ENCODE data around the gene LIMK1.
A peak's percentile ranks its signal among the peaks of the same experiment; 100 is the strongest.

The LIMK1 gene

DNA sequence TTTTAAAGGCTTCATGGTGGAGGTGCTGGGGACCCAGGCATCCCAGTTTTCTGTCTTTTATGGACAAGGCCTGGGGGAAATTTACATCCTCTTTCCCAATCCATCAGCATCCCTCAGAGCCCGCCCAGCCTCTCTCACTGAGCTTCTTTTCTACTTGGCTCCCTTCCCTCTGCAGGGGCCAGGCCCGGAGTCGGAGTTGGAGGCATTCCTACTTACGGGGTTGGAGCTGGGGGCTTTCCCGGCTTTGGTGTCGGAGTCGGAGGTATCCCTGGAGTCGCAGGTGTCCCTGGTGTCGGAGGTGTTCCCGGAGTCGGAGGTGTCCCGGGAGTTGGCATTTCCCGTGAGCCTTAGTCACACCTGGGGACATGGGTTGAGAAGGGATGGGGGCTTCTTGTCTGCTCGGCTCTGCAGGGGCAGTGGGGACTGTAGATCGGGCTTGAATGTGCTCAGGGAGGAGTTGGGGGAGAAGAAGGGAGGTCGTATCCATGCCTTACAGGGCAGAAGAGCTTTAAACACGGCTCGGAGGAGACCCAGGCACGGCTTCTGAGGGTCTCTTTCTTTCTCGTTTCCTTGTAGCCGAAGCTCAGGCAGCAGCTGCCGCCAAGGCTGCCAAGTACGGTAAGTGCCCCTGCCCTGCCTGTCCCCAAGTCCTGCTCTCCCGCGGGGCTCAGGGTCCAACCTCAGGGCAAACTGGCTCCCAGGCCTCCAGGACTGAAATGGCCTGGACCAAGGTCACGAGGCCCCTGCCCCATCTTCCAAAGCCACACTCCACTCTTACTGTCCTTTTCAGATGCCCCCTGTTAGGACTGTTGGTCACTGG lies 27.3 kb upstream of the LIMK1 start:
- DNase-seq = no peak

DNA sequence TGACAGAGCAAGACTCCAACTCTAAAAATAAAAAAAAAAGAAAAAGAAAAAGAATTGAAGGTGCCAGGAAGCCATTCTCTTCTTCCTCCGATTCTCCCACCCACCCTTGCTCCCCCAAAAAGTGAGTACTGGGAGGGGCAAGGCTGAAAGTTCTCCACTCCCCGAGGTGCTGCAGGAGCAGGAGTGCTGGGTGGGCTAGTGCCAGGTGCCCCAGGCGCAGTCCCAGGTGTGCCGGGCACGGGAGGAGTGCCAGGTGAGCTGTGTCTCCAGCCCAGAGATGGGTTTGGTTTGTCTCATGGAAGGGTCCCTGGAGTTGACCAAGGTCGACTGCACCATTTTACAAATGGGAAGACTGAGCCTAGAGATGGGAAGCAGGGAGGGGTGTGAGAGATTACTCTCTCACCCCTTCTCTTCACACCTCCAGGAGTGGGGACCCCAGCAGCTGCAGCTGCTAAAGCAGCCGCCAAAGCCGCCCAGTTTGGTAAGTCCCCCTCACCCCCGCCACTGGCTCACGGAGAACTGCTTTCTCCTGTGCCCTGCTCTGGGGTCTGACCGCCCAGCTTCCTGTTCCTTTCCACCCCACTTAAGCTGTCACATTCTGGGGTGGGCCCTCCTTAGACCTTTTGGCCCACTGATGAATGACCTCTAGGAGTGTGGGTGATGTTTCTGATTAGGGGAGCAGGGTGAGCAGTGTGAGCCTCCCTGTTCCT lies 26.2 kb upstream of the LIMK1 start:
- no peak for DNase-seq

DNA sequence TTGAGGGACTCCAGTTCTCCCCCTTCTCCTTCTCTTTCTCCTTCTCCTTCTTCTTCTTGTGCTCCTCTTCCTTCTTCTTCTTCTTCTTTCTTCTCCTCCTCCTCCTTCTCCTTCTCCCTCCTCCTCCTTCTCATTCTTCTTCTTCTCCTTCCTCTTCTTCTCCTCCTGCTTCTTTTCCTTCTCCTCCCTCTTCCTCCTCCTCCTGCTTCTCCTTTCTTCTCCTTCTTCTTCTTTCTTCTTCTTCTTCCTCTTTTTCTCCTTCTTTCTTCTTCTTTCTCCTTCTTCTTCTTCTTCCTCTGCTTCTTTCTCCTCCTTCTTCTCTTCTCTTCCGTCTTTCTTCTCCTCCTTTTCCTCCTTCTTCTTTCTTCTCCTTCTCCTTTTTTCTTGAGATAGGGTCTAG lies 25.6 kb upstream of the LIMK1 start:
- no peak for DNase-seq

DNA sequence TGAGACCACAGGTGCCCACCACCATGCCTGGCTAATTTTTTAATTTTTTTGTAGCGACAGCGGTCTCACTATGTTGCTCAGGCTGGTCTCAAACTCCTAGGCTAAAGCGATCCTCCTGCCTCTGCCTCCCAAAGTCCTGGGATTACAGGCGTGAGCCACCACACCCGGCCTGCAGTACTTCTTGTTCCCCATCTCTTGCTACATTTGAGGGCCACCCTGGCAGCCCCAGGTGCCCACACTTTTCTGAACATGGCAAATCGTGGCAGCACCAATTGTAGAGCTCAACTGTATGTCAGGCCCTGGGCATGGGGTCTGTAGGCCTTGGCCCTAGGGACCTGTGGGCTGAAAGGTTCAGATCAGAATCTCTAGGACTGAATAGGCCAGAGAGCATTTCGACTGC lies 25.1 kb upstream of the LIMK1 start:
- no peak for DNase-seq

DNA sequence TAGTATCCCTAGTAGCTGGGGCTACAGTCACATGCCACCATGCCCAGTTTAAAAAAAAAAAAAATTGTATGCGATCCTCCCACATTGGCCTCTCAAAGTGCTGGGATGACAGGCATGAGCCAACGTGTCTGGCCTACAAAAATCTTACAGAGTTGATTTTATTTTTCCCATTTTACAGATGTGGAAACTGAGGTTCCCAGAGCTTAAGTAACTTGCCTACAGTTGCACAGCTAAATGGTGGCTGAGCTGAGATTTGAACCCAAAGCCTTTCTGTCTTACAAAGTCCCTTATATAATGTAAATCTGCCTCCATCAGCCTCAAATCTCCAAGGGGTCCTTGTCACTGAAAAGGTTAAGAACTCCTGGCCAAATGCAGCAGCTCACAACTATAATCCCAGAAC lies 24.6 kb upstream of the LIMK1 start:
- DNase-seq = no peak

DNA sequence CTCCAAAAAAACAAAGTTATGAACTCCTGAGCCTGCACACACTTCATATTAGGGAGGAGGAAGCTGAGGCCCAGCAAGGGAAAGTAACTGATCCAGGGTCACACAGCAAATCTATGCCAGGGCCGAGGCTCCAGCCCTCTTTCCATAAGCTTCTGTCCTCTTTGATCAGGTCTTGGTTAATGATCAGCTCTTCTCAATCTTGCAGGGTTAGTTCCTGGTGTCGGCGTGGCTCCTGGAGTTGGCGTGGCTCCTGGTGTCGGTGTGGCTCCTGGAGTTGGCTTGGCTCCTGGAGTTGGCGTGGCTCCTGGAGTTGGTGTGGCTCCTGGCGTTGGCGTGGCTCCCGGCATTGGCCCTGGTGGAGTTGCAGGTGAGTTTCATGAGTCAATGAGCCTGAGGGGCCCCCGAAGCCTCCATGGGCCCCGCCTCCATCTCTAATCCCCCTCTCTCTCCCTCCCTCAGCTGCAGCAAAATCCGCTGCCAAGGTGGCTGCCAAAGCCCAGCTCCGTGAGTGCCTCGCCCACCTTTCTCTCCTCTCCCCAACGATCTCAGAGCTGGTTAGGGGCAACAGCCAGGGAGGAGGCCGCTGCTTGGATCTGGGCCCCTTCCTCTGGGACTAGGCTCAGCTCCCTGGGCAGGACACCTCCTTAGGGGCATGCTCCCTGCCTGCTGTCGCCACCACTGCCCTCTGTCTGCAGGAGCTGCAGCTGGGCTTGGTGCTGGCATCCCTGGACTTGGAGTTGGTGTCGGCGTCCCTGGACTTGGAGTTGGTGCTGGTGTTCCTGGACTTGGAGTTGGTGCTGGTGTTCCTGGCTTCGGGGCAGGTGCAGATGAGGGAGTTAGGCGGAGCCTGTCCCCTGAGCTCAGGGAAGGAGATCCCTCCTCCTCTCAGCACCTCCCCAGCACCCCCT lies 23.7 kb upstream of the LIMK1 start:
- DNase-seq = no peak

DNA sequence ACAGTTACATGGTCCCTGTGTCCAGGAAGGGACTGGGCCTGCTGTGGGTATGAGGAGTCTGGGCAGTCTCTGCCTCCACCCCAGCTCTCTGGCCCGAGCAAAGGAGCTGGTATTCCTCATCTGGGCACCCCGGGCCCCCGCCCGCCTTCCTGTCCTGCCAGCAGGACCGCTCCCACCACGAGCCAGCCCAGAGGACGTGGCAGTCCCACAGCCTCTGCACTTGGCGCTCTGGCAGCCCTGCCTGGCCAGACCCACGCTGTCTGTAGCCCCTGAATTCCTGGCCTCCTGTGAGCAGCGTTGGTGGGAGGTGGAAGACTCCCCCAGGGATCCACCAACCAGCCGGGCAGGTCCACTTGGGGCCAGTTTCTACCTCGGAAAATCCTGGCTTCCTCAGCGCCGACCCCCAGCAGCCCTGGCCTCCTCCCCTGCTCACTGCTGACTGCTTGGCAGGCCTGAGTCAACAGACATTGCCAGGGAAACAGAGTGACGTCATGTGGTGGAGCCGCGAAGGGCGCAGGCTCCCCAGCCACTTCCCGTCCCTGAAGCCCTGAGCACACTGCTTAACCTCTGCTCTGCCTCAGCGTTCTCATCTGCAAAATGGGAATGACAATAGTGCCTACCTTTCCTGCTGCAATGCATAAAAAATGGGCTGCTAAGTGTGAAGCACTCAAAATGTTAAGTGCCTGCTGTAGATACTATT lies 21.6 kb upstream of the LIMK1 start:
- DNase-seq = peak; percentile 92

DNA sequence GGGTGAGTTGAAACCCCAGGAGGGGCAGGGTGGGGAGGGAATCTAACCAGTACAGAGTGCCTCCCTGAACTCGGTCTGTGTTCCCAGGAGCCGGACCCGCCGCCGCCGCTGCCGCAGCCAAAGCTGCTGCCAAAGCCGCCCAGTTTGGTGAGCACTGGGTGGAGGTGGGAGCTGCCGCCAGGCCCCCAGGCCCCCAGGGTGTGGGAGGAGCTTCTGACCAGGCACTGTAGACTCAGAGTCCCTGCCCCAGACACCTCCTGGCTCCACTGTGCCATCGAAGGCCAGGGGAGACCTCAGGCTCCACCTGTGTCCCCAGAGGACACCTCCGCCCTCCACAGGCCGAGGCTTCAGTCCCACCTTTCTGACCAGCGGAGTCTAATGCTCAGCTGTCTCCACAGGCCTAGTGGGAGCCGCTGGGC lies 20.4 kb upstream of the LIMK1 start:
- no peak for DNase-seq

DNA sequence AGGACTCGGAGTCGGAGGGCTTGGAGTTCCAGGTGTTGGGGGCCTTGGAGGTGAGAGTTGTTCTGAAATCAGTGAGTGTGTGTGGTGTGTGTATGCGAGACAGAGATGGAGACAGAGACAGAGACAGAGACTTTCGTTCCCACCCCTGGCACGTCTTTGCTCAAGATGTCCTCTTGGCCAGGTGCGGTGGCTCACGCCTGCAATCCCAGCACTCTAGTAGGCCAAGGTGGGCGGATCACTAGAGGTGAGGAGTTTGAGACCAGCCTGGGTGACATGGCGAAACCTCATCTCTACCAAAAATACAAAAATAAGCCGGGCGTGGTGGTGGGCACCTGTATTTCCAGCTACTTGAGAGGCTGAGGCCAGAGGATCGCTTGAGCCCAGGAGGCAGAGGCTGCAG lies 20.0 kb upstream of the LIMK1 start:
- no peak for DNase-seq

DNA sequence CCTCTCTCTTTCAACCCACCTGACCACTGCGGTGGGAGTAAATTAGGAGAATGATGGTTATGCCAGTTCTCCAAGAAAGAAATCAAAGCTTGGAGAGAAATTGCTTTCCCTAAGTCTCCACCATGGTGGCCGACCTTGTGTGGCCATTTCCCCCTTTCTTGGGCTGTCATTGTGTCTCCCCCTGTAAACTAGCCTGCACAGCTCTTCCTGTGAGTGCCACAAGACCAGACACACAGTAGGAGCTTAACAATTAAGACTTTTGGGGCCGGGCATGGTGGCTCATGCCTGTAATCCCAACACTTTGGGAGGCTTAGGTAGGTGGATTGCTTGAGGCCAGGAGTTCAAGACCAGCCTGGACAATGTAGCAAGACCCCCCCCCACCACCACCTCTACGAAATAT lies 18.9 kb upstream of the LIMK1 start:
- DNase-seq = no peak

DNA sequence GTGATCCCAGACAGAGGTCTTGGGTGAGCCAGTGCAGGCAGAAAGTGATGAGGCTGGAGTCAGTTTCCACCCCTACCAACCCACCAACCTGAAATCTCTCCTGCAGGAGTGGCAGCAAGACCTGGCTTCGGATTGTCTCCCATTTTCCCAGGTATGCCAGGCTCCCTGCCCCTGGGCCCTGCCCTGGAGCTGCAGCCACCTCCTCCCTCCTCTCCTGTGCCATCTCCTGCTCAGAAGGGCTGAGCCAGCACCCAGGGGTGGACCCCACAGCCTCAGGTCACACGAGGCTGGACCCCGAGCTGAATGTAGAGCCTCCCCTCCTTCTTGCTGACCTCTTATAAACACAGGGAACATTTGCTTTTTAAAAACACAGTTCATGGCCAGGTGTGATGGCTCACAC lies 17.0 kb upstream of the LIMK1 start:
- DNase-seq = no peak

DNA sequence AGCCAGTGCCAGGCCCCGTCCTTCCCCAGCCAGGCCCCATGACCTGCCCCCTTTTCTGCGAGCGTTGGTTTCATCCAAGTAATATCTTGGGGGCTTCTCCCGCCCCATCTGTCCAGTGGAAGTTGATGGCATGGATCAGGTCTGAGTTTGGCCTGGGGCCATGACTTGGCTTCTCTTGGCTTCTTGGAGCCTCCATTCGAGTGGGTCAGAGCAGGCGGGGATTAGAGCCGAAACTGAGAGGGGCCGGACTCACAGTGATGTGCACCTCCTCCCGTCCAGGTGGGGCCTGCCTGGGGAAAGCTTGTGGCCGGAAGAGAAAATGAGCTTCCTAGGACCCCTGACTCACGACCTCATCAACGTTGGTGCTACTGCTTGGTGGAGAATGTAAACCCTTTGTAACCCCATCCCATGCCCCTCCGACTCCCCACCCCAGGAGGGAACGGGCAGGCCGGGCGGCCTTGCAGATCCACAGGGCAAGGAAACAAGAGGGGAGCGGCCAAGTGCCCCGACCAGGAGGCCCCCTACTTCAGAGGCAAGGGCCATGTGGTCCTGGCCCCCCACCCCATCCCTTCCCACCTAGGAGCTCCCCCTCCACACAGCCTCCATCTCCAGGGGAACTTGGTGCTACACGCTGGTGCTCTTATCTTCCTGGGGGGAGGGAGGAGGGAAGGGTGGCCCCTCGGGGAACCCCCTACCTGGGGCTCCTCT lies 15.1 kb upstream of the LIMK1 start:
- no peak for DNase-seq

DNA sequence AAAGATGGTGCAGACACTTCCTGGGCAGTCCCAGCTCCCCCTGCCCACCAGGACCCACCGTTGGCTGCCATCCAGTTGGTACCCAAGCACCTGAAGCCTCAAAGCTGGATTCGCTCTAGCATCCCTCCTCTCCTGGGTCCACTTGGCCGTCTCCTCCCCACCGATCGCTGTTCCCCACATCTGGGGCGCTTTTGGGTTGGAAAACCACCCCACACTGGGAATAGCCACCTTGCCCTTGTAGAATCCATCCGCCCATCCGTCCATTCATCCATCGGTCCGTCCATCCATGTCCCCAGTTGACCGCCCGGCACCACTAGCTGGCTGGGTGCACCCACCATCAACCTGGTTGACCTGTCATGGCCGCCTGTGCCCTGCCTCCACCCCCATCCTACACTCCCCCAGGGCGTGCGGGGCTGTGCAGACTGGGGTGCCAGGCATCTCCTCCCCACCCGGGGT lies 14.5 kb upstream of the LIMK1 start:
- no peak for DNase-seq

DNA sequence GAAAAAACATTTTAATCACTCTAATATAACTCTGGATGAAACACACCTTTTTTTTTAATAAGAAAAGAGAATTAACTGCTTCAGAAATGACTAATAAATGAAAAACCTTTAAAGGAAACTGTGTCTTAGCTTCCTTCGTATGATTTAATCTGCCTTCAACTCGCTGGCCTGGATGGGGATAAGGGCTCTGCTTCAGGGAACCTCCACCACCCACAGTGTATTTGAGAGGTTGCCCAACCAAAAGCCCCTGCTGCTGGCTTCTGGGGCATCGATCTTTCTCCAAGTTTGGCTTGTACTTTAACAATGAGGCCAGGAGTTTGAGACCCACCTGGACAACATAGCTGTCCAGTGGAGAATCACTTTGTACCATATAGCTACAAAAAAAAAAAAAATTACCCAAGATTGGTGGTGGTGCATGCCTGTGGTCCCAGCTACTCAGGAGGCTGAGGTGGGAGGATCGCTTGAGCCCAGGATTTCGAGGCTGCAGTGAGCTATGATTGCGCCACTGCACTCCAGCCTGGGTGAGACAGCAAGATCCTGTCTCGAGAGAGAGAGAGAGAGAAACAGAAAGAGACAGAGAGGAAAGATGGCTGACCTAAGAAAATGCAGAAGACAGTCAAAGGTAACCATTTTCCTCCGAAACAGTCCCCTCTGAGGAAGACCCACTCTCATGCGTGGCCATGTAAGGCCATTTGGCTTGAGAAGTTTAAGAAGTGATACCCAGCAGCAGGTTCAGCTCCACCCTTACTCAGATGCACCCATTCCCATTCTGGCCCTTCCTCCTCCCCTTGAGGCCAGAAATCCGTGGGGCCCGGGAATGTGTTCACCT lies 13.6 kb upstream of the LIMK1 start:
- no peak for DNase-seq

DNA sequence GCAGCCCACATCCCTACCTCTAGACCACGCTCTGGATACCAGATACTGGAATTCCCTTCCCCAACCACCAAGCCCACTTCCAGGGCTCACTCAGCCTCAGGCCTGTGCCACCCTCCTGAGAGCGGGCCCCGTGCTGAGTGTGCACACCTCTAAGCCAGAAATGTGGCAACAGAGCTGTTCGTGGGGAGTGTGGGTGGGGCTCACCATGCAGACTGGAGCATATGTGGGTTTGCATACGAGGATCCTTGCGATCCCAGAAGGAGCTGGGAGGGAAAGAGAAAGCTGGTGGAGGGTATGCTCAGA lies 13.0 kb upstream of the LIMK1 start:
- no peak for DNase-seq

DNA sequence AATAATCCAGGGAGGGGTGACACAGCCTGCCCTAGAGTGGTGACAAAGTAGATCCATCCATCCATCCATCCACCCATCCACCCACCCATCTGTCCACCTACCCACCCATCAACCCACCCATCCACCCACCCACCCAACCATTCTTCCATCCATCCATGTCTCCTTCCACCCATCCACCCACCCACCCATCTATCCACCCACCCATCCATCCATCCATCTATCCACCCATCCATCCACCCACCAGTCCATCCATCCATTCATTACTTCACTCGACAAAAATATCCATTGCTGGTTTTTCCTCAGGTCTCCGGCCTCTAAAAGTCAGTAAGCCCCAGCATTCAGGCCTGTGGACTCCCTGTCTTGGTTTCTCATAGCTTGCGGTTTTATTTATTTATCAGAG lies 12.5 kb upstream of the LIMK1 start:
- DNase-seq = no peak

DNA sequence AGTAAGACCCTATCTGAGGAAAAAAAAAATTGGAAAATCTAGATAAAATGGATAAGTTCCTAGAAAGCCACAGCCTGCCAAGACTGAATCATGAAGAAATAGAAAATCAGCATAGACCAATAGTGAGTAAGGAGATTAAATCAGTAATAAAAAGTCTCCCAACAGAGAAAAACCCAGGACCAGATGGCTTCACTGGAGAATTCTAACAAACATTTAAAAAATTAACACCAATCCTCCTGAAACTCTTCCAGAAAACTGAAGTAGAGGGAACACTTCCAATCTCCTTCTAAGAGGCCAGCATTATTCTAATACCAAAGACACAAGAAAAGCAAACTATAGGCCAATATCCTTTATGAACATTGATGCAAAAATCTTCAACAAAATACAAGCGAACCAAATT lies 8.8 kb upstream of the LIMK1 start:
- peak; percentile 35 for DNase-seq

DNA sequence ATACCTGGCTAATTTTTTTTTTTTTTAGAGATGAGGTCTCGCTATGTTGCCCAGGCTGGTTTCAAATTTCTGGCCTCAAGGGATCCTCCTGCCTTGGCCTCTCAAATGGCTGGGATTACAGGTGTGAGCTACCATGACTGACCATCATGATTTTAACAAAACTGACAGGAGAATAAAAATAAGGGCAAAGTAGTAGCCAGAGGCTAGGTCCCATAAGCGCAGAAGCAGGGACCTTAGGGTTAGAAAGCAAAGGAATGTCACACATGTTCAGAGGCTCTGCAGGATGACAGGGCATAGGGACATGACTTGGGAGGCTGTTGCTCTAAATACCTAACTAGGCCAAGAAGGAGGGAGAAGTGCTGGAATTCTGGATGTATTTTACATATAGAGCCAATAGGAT lies 5.1 kb upstream of the LIMK1 start:
- DNase-seq = no peak

DNA sequence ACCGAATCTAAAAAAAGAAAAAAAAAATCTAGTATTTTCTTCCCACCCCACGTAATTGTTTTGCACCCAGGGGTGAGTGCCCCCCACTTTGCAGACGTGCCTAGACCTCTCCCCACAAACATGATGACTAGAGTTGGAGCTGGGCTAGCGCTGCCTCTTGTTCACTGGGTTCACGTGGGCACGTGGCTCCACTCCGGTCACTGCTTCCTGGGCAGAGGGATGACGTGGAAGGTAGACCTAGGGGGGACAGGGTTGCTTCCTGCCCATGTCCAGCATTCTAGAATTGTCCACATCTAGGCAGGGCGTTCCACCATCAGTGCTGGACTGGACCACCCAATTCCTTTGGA lies 861 bp upstream of the LIMK1 start:
- no peak for DNase-seq

DNA sequence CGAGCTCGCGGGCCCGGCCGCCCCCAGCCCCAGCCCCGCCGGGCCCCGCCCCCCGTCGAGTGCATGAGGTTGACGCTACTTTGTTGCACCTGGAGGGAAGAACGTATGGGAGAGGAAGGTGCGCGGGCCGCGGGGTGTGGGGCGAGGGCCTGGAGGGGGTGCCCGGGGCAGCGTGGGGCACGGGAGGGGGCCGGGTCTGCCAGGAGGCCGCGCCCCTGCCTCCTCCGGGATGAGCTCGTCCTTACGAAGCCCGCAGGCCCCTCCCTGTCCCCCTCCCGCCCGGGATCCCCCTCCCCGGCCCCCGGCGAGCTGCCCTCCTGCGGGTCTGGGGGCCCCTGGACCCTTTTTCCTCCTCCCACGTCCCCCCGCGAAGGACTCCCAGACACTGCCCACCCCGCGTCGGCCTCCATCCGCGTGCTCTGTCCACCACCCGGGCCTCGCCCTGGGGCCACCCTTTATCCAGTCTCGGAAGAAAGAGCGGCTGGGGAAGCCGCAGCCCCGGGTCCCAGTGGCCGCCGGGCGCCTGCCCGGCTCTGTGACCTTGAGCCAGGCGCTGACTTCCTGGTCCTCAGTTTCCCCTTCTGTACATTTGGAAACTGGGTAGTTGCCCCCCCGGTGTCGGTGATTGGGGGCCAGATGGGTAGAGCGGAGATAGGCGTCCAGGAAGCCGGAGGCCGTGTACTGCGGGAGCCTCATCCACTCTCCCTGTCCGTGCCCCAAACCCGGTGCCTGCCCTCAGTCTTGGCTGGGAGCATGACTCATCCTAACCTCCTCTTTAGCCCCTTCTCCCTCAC lies 521 bp downstream of the LIMK1 start:
- peak; percentile 44 for DNase-seq
